ENCODE data around the gene FNDC10. TPM values are rescaled to one million over a fixed set of nuclear protein-coding genes. Genes with fewer than 3 reads are reported as not detected.
A peak's percentile ranks its signal among the peaks of the same experiment; 100 is the strongest.

Gene FNDC10
- total and polyA plus RNA-seq, 2 donors from 2014 or later: 2.6 to 18.2 TPM

DNA sequence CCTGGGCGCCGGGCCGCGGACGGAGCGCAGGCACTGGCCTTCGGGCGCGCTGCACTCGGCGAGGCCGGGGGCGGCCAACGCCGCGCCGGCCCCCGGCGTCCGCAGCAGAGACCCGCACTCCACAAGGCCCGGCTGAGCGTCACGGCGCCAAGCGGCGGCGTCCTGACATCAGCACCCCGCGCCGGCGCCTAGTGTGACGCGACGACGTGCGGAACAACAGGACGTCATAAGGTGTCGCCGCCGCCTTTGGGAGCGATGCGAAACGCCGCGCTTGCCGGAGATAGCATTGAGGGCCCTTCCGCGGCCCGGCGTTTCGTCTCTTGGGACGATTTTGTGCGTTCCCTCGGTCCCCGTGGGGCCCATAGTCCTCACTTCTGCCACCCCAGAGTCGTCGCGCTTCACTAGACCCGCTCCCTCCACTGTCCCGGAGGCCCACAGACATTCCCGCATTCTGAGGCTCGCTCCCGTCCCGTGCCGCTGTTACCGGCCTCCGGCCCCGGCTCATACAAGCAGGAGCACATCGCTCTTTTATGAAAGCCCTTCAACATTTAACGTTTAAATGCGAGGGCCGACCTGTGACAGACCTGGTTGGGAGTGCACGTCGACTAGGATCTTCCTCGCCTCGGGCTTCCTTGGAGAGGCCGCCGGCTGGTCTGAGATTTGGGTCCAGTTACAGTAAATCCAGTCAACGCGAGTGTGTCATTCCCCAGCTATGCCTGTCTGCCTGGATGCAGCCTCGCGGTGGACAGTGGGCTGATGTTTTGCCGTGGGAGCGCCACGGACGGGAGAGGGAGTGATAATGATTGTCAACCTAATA is 25.0 kb downstream of the FNDC10 start, which contains the start of gene SSU72:
SSU72 (minus strand) TSS at position 143 of the 817 bp plus-strand sequence. CDS start 306 bp downstream, outside the sequence.
- DNase-seq: peak; percentile 91 to 97 (median 95)
- Histone ChIP-seq H3K4me1 (ENCODE audit: control insufficient read depth in 2 of 3, insufficient read depth in 2 of 3, low read depth in 1 of 3, low read length in 3 of 3) (peaks cover 0 to 7% (median 0%) of the 10 kb centered on the region in 3 donors), H3K9me3 (ENCODE audit: control insufficient read depth in 2 of 3, insufficient read depth in 1 of 3, low read length in 3 of 3) (no peaks in the 10 kb centered on the region), H3K27me3 (ENCODE audit: control insufficient read depth, insufficient read depth, low read length) (peaks cover 2% of the 10 kb centered on the region), H3K27ac (ENCODE audit: low read depth in 2 of 2, low read length in 2 of 2) (peak within 1 kb of the TSS; percentile 97), H3K4me3 (ENCODE audit: low read length in 3 of 3) (peak within 1 kb of the TSS; percentile 92 to 99 (median 94)), H3K9ac (ENCODE audit: low read length in 3 of 3) (peak within 1 kb of the TSS; percentile 89 to 93 (median 91)), H3K36me3 (ENCODE audit: control insufficient read depth in 2 of 3, insufficient read depth in 3 of 3, low read length in 3 of 3) (no peaks in the 10 kb centered on the region)
- FAIRE-seq: no peak
- intact Hi-C loops (cut with DNase I): no loop called here
- TF ChIP-seq, protein P1, sequence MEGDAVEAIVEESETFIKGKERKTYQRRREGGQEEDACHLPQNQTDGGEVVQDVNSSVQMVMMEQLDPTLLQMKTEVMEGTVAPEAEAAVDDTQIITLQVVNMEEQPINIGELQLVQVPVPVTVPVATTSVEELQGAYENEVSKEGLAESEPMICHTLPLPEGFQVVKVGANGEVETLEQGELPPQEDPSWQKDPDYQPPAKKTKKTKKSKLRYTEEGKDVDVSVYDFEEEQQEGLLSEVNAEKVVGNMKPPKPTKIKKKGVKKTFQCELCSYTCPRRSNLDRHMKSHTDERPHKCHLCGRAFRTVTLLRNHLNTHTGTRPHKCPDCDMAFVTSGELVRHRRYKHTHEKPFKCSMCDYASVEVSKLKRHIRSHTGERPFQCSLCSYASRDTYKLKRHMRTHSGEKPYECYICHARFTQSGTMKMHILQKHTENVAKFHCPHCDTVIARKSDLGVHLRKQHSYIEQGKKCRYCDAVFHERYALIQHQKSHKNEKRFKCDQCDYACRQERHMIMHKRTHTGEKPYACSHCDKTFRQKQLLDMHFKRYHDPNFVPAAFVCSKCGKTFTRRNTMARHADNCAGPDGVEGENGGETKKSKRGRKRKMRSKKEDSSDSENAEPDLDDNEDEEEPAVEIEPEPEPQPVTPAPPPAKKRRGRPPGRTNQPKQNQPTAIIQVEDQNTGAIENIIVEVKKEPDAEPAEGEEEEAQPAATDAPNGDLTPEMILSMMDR (IDR thresholded peaks at IDR 0.05; ENCODE audit: borderline replicate concordance, extremely low read depth, insufficient read depth): peak; percentile 11

DNA sequence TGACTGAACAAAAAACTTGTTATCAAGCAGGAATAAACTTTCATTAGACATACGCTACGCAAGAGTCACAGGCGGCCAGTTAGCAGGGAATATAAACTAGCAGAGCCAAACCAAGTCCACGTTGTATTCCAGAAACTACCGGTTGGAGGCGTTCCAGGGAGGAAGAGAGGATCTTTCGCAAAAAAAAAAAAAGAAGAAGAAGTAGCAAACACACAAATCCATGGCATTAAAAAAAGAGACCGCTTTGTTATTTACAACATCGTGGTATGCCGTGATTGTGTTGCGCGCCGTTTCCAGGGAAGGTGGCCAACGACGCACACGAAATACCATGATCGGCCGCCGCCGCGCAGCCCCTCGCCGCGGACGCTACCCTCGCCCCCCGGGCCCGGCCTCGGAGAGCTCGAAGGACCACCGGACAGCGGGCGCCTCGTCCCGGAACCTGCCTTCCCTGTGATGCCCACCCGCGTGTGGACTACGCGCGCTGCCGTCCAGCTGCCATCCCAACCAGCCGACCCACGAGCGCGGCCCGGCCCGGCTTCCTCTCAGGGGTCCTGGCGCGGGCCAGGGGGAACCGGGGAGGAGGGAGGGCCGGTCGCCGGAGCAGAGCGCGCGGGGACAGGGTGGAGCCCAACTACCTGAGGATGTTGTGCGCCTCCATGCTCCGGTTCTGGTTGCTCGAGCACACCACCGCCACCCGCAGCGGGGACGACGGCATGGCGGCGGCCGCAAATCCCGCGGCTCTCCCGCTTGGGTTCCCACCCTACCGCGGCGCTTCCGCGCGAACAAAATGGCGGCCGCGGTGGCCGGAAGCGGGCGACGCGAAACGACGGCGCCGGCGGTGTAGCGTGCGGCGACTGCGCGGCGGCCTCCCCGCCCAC is 25.9 kb downstream of the FNDC10 start:
- peak; percentile 54 to 91 (median 82) for DNase-seq

DNA sequence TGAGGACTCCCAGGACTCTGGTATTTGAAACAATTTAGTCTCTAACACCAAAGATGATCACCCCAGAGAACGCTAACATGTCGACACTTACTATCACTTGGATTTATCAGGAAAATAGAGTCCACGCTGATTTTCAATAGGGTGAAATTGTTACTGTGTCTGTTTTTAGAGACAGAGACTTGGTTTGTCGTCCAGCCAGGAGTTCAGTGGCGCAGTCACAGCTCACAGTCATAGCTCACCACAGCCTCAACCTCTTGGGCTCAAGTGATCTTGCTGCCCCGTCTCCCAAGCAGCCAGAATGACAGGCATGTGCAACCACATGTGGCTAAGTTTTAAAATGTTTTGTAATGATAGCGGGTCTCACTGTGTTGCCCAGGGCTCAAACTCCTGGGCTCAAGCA is 30.6 kb downstream of the FNDC10 start:
- H3K4me3 ChIP-seq (ENCODE audit: low read length in 3 of 3): no peak overlapping the region
- H3K27ac ChIP-seq (ENCODE audit: low read depth in 2 of 2, low read length in 2 of 2): no peak overlapping the region
- TF ChIP-seq, protein P1 (IDR thresholded peaks at IDR 0.05; ENCODE audit: borderline replicate concordance, extremely low read depth, insufficient read depth): no peak
- no peak for FAIRE-seq
- DNase-seq: no peak
- peaks cover 2 to 8% (median 5%) of the 10 kb centered on the region in 3 donors for H3K36me3 ChIP-seq (ENCODE audit: control insufficient read depth in 2 of 3, insufficient read depth in 3 of 3, low read length in 3 of 3)
- H3K4me1 ChIP-seq (ENCODE audit: control insufficient read depth in 2 of 3, insufficient read depth in 2 of 3, low read depth in 1 of 3, low read length in 3 of 3): peaks cover 0 to 9% (median 0%) of the 10 kb centered on the region in 3 donors
- H3K9ac ChIP-seq (ENCODE audit: low read length in 3 of 3): no peak overlapping the region
- no peaks in the 10 kb centered on the region for H3K27me3 ChIP-seq (ENCODE audit: control insufficient read depth, insufficient read depth, low read length)
- no peaks in the 10 kb centered on the region for H3K9me3 ChIP-seq (ENCODE audit: control insufficient read depth in 2 of 3, insufficient read depth in 1 of 3, low read length in 3 of 3)
- intact Hi-C loops (cut with DNase I): no loop called here

More for the DNA sequence above, 25.9 kb downstream of the FNDC10 start:
- Histone ChIP-seq H3K9me3 (ENCODE audit: control insufficient read depth in 2 of 3, insufficient read depth in 1 of 3, low read length in 3 of 3) (no peaks in the 10 kb centered on the region), H3K27me3 (ENCODE audit: control insufficient read depth, insufficient read depth, low read length) (peaks cover 2% of the 10 kb centered on the region), H3K4me3 (ENCODE audit: low read length in 3 of 3) (peak overlapping the region; percentile 80 to 99 (median 87)), H3K27ac (ENCODE audit: low read depth in 2 of 2, low read length in 2 of 2) (peak overlapping the region; percentile 97), H3K36me3 (ENCODE audit: control insufficient read depth in 2 of 3, insufficient read depth in 3 of 3, low read length in 3 of 3) (no peaks in the 10 kb centered on the region), H3K9ac (ENCODE audit: low read length in 3 of 3) (peak overlapping the region; percentile 18 to 78 (median 76)), H3K4me1 (ENCODE audit: control insufficient read depth in 2 of 3, insufficient read depth in 2 of 3, low read depth in 1 of 3, low read length in 3 of 3) (peaks cover 0 to 7% (median 0%) of the 10 kb centered on the region in 3 donors)
- TF ChIP-seq, protein P1 (IDR thresholded peaks at IDR 0.05; ENCODE audit: borderline replicate concordance, extremely low read depth, insufficient read depth): no peak
- intact Hi-C loops (cut with DNase I): no loop called here
- no peak for FAIRE-seq
